ENCODE measurements around the gene DNAJC22. TPM values are rescaled to one million over a fixed set of nuclear protein-coding genes. Genes with fewer than 3 reads are reported as not detected.
"Not testable (repeated sequence)": the region's sequence is repeated elsewhere in the genome, so short reads cannot be mapped to it uniquely, and the experiment has no call there.

DNAJC22 gene
- polyA plus RNA-seq, 4 donors = 18.4 to 26.8 (median 20.1) TPM

DNA sequence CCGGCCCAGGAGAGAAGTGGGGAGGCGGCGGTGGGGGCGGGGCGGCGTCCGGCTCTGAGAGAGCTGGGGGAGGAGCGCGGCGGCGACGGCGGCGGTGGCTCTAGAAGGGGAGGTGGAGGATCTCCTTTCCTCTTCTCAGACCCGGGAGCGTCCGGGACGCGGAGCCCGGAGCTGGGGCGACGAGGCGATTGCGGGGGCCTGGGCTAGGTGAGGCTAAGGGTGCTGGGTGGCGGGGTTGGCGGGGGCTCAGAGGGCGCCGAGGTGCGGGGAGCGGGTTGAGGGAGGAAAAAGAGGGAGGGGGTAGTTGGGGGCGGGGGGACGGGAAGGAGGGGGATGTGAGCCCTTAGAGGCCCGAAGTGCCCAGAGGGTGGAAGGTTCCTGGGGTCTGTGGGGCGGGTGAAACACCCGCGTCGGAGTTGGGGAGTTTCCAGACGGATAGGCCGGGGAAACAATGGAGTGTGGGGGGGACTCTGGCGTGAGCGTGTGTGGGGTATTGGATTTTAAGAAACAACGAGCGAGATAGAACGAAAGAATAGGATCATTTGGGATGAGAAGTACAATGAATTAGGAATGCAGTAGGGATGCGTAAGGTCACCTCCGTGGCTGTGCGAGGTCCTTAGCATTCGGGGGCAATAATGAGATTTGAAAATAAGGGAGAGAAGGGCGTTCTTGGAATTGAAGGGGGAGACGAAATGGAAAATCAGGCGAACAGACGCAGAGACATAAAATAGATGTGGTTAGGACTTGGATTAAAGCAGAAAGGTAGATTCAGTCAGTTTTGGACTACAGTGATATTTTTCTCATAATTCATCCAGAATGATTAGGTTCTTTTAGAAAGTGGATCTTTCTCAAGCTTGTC lies 20.9 kb downstream of the DNAJC22 start, which contains the start of gene SPATS2:
SPATS2 (plus strand) TSS at position 82 of the 859 bp plus-strand sequence. CDS start 93,551 bp downstream, outside the sequence.
- no peak for DNase-seq (ENCODE audit: low read depth in 4 of 4, low spot score in 2 of 4)

DNA sequence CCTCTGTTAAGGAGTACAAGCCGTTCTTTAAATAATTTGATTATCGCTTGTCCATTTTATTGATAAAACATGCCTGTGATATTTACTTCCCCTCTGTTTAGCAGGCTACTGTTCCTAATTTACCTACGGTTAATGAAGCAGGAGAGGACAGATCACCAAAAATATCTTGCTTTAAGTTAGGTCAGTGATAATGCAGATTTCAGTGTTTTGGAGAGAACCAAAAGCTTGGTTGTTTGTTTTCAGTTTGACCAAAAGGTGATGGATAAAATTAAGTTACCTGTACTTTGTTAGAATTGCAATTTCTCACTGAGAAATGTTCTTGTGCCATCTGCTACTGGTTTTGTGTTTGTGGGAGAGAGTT lies 21.5 kb downstream of the DNAJC22 start:
- DNase-seq (ENCODE audit: low read depth in 4 of 4, low spot score in 2 of 4) = no peak

GRCh38 chr12:49369411-49370145 lies 22.9 kb downstream of the DNAJC22 start:
- DNase-seq (ENCODE audit: low read depth in 4 of 4, low spot score in 2 of 4) = peak in 1 of 4 donors; percentile 19

GRCh38 chr12:49370539-49370938 lies 23.9 kb downstream of the DNAJC22 start:
- no peak for DNase-seq (ENCODE audit: low read depth in 4 of 4, low spot score in 2 of 4)

DNA sequence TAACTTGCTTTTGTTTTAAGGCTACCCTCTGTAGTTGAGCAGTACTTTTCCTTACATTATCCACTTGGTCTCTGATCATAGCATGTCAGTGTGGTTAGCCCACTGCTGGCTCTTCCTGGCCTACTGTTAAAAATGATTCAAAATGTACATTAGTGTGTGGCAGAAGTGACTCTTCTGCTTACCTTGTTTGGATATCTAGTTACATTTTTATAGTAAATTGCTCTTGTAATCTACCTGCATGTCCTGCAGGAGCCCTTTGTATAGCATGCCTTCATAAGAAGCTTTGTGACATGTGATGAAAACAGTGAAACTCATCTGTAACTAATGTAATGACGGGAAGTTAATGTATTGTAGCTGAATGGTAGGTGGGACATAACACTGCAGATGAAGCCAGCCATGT lies 28.7 kb downstream of the DNAJC22 start:
- DNase-seq (ENCODE audit: low read depth in 4 of 4, low spot score in 2 of 4) = no peak

GRCh38 chr12:49377386-49377785 lies 30.7 kb downstream of the DNAJC22 start:
- no peak for DNase-seq (ENCODE audit: low read depth in 4 of 4, low spot score in 2 of 4)

GRCh38 chr12:49380184-49380583 lies 33.5 kb downstream of the DNAJC22 start:
- not testable (repeated sequence) for DNase-seq (ENCODE audit: low read depth in 4 of 4, low spot score in 2 of 4)

- DNase-seq (ENCODE audit: low read depth in 4 of 4, low spot score in 2 of 4) = no peak
Measured at GRCh38 chr12:49388682-49389386, 42.1 kb downstream of the DNAJC22 start.

- no peak for DNase-seq (ENCODE audit: low read depth in 4 of 4, low spot score in 2 of 4)
Measured at GRCh38 chr12:49389387-49389703, 42.7 kb downstream of the DNAJC22 start.

DNA sequence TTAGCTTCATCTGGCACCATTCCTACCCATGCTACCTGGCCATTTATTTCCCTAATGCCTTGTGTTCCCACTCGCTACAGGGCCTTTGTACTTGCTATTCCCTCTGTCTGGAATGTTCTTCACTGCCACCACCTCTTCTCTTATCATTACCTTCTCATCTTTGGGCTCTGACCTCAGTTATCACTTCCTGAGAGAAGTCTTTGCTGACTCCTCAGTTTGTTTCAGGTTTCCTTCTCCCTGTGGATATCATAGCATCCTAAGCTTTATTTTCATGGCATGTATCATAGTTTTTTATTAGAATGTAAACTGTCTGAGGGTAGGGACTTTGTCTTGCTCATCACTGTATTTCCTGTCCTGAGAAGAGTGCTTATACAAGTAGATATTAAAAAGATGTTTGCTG lies 50.3 kb downstream of the DNAJC22 start:
- no peak for DNase-seq (ENCODE audit: low read depth in 4 of 4, low spot score in 2 of 4)

- no peak for DNase-seq (ENCODE audit: low read depth in 4 of 4, low spot score in 2 of 4)
Measured at GRCh38 chr12:49400304-49400703, 53.6 kb downstream of the DNAJC22 start.

Other genes with a start within 250 kb of the DNAJC22 start
- 100 to 1,000 TPM in 1 of 4 donors, 10 to 100 TPM in 3; 57.2 to 103 (median 73.3) TPM for gene LMBR1L, start 236.0 kb upstream of the DNAJC22 start, polyA plus RNA-seq (ENCODE audit: insufficient read length in 4 of 4)
- 1,000 to 10,000 TPM in 3 of 4 donors, 100 to 1,000 TPM in 1; 921 to 1,230 (median 1,081) TPM for gene TUBA1B, start 215.5 kb upstream of the DNAJC22 start, polyA plus RNA-seq (ENCODE audit: insufficient read length in 4 of 4)
- 100 to 1,000 TPM; 357 to 552 (median 456) TPM for gene TUBA1A, start 157.8 kb upstream of the DNAJC22 start, polyA plus RNA-seq (ENCODE audit: insufficient read length in 4 of 4)
- gene TUBA1C, start 81.8 kb upstream of the DNAJC22 start, polyA plus RNA-seq (ENCODE audit: insufficient read length in 4 of 4) = 100 to 1,000 TPM in 3 of 4 donors, 10 to 100 TPM in 1; 95.6 to 152 (median 142) TPM
- gene PRPH, start 51.7 kb upstream of the DNAJC22 start, polyA plus RNA-seq (ENCODE audit: insufficient read length in 4 of 4) = under 1 TPM in 2 of 4 donors, not detected in 2; 0.59 to 0.99 TPM
- 10 to 100 TPM; 14.6 to 38.3 (median 25.5) TPM for gene TROAP, start 23.6 kb upstream of the DNAJC22 start, polyA plus RNA-seq (ENCODE audit: insufficient read length in 4 of 4)
- gene C1QL4, start 9.7 kb upstream of the DNAJC22 start, polyA plus RNA-seq (ENCODE audit: insufficient read length in 4 of 4) = 1 to 10 TPM; 1.1 to 2.7 (median 1.8) TPM
- gene SPATS2, start 20.6 kb downstream of the DNAJC22 start, polyA plus RNA-seq (ENCODE audit: insufficient read length in 4 of 4) = 10 to 100 TPM; 41.3 to 55.7 (median 48.3) TPM
- 1 to 10 TPM; 3.9 to 7.6 (median 6.9) TPM for gene KCNH3, start 192.1 kb downstream of the DNAJC22 start, polyA plus RNA-seq (ENCODE audit: insufficient read length in 4 of 4)
- 10 to 100 TPM; 65.3 to 85.6 (median 72.2) TPM for gene MCRS1, start 221.3 kb downstream of the DNAJC22 start, polyA plus RNA-seq (ENCODE audit: insufficient read length in 4 of 4)